Measurements from ENCODE around the gene SLC4A1. TPM values are rescaled to one million over a fixed set of nuclear protein-coding genes. Genes with fewer than 3 reads are reported as not detected.
A peak's percentile ranks its signal among the peaks of the same experiment; 100 is the strongest.

The SLC4A1 gene
- 1 to 10 TPM in 1 of 5 donors, not detected in 4; 8.3 TPM for total RNA-seq
- polyA plus RNA-seq, result not detected
- long read RNA-seq, donor 1, full-length matches to known transcripts, result 1 of 8 reads
- long read RNA-seq, donor 1, partial matches to known transcripts, result 7 of 8 reads
- long read RNA-seq, donor 1, other reads (novel, unspliced or antisense), result 0 of 8 reads
- long read RNA-seq, donor 2, partial matches to known transcripts, result 134 of 200 reads
- long read RNA-seq, donor 2, other reads (novel, unspliced or antisense), result 66 of 200 reads
- long read RNA-seq, donor 3, result 0 reads
- long read RNA-seq, donor 4, result 0 reads
- long read RNA-seq, donor 5, partial matches to known transcripts, result 8 of 8 reads
- long read RNA-seq, donor 5, other reads (novel, unspliced or antisense), result 0 of 8 reads
- long read RNA-seq, donor 6, result 0 reads
- long read RNA-seq, donor 7, partial matches to known transcripts, result 5 of 5 reads
- long read RNA-seq, donor 7, other reads (novel, unspliced or antisense), result 0 of 5 reads
- long read RNA-seq, donor 8, result 0 reads
- long read RNA-seq, donor 9, result 0 reads
- long read RNA-seq, donor 10, result 0 reads

DNA sequence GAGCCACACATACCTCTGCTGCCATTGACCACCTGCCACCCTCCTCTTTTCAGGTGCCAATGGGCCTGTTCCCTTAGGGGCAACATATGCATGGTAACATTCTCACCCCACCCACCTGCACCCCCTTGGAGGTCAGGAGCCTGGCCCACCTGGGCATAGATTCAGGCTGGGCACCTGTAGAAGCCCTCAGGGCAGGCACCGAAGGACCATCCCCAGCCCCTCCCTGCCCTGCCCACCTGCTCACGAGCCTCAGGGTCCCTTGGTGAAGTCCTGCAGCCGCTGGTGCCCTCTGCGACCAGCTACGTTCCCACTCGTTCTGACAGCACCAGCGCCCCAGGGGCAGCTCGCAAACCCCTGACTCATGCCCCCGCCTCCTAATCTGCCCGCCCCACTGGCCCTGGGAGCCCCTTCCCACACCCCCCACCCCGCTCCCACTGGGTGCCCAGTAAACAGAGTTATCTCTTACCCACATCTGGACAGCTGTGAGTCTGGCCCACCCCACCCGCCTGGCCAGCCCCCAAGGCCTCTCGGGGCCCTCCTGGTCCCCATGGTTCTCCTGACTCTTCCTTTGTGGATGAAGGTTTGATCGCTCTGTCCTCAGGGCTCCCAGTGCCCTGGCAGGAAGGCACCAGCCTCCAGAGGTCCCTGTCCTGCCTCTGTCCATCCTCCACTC lies at the start of gene SLC4A1:
SLC4A1 (minus strand) TSS at position 318 of the 673 bp plus-strand sequence. CDS start 5,269 bp downstream, outside the sequence.
- H3K27ac ChIP-seq, result no peak within 1 kb of the TSS
- TF ChIP-seq, protein P1, sequence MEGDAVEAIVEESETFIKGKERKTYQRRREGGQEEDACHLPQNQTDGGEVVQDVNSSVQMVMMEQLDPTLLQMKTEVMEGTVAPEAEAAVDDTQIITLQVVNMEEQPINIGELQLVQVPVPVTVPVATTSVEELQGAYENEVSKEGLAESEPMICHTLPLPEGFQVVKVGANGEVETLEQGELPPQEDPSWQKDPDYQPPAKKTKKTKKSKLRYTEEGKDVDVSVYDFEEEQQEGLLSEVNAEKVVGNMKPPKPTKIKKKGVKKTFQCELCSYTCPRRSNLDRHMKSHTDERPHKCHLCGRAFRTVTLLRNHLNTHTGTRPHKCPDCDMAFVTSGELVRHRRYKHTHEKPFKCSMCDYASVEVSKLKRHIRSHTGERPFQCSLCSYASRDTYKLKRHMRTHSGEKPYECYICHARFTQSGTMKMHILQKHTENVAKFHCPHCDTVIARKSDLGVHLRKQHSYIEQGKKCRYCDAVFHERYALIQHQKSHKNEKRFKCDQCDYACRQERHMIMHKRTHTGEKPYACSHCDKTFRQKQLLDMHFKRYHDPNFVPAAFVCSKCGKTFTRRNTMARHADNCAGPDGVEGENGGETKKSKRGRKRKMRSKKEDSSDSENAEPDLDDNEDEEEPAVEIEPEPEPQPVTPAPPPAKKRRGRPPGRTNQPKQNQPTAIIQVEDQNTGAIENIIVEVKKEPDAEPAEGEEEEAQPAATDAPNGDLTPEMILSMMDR (IDR thresholded peaks at IDR 0.05), result no peak
- TF ChIP-seq POLR2AphosphoS5 (IDR thresholded peaks at IDR 0.05) (no peak), EP300 (IDR thresholded peaks at IDR 0.05) (no peak), POLR2A (IDR thresholded peaks at IDR 0.05) (no peak)
- no peaks in the 10 kb centered on the region for H3K9me3 ChIP-seq
- 69 to 87% (median 71%) methylated on average over 12 to 14 of the region's 14 CpGs for WGBS, 5 donors
- H3K36me3 ChIP-seq, result no peaks in the 10 kb centered on the region
- H3K27me3 ChIP-seq, result peaks cover 0 to 15% (median 0%) of the 10 kb centered on the region in 3 donors
- peaks cover 0 to 12% (median 0%) of the 10 kb centered on the region in 4 donors for H3K4me1 ChIP-seq
- intact Hi-C loops (cut with DNase I; ENCODE audit: low total_unique reads), result no loop called here
- no peak for DNase-seq
- no peak within 1 kb of the TSS for H3K4me3 ChIP-seq

- no peak overlapping the region for H3K27ac ChIP-seq
- intact Hi-C loops (cut with DNase I; ENCODE audit: low total_unique reads), result no loop called here
- H3K4me3 ChIP-seq, result no peak overlapping the region
- WGBS, 5 donors, result 86 to 95% (median 88%) methylated on average over 6 of the region's 6 CpGs
- H3K4me1 ChIP-seq, result peaks cover 11 to 19% (median 14%) of the 10 kb centered on the region in 4 donors
- no peak for TF ChIP-seq EP300 (IDR thresholded peaks at IDR 0.05)
- TF ChIP-seq, protein P1 (IDR thresholded peaks at IDR 0.05), result no peak
- H3K9me3 ChIP-seq, result no peaks in the 10 kb centered on the region
- DNase-seq, result no peak
- H3K36me3 ChIP-seq, result peaks cover 31 to 41% (median 35%) of the 10 kb centered on the region in 4 donors
- H3K27me3 ChIP-seq, result peaks cover 12 to 60% (median 45%) of the 10 kb centered on the region in 3 donors
Measured at GRCh38 chr17:44317545-44317944, 49.6 kb upstream of the SLC4A1 start.

- intact Hi-C loops (cut with DNase I; ENCODE audit: low total_unique reads), result no loop called here
- peaks cover 12 to 69% (median 47%) of the 10 kb centered on the region in 3 donors for H3K27me3 ChIP-seq
- peaks cover 11 to 19% (median 13%) of the 10 kb centered on the region in 4 donors for H3K4me1 ChIP-seq
- H3K4me3 ChIP-seq, result peak overlapping the region in 2 of 4 donors; percentile 38 to 47
- TF ChIP-seq EP300 (IDR thresholded peaks at IDR 0.05), result no peak
- no peak for TF ChIP-seq POLR2A (IDR thresholded peaks at IDR 0.05)
- TF ChIP-seq, protein P1 (IDR thresholded peaks at IDR 0.05), result no peak
- TF ChIP-seq POLR2AphosphoS5 (IDR thresholded peaks at IDR 0.05), result no peak
- H3K27ac ChIP-seq, result no peak overlapping the region
- 5 to 8% (median 7%) methylated on average over 29 to 38 of the region's 38 CpGs for WGBS, 5 donors
- no peaks in the 10 kb centered on the region for H3K9me3 ChIP-seq
- peaks cover 17 to 26% (median 21%) of the 10 kb centered on the region in 4 donors for H3K36me3 ChIP-seq
- no peak for DNase-seq
Measured at GRCh38 chr17:44315760-44316731, 48.1 kb upstream of the SLC4A1 start.
